ENCODE measurements around the gene ACP7. TPM values are rescaled to one million over a fixed set of nuclear protein-coding genes. Genes with fewer than 3 reads are reported as not detected.

The ACP7 gene
- not detected for polyA plus RNA-seq (2012; ENCODE audit: insufficient read length, low read depth)

DNA sequence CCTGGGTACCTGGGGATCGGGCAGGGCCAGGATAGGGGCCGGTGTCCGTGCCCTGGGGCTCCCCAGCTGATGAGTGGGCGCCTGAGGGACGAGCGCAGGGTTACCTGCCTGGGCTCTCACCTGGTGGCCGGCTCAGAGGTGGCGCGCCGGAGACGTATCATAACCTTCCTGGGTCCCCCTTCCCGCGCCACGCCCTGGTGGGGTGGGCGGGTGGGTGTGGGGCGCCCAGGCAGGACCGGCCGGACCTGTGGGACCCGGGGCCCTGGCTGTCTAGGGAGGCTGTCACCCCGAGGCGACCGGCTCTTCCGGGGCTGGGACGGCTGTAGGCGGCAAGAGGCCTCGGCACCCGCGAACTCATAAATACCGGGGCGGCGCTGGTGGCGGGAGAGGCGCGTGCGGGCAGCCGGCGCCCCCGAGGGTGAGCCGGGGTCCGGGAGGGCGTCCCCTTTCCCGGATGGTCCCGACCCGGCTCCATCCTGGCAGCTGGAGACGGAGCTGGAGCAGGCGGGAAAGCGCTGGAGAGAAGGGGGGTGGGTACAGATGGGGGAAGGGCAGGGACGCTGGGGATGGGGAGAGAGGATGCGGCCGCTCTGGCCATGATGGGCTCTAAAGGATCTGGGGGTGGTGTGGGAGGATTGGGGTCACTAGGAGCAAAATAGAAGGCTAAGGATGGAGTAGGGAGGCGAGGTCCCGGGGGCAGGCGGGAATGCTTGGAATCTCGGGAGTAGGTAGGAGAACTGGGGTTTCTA lies at the start of gene ACP7:
Gene ACP7 (plus strand): TSS at position 386 of the 749 bp plus-strand sequence. CDS start 902 bp downstream, outside the sequence.
- TF ChIP-seq SIN3A (IDR thresholded peaks at IDR 0.05; ENCODE audit: borderline replicate concordance, insufficient read depth, low read length) (no peak), REST (IDR thresholded peaks at IDR 0.05; ENCODE audit: insufficient read depth in 1 of 2, low read depth in 2 of 2, low read length in 2 of 2) (no peak), FOXP2 (optimal IDR thresholded peaks at IDR 0.05; ENCODE audit: borderline replicate concordance, extremely low read depth, extremely low read length, insufficient read depth) (no peak), TAF1 (IDR thresholded peaks at IDR 0.05; ENCODE audit: borderline replicate concordance, insufficient read depth, low read length) (no peak), POLR2AphosphoS5 (IDR thresholded peaks at IDR 0.05; ENCODE audit: low read depth, low read length) (no peak)

DNA sequence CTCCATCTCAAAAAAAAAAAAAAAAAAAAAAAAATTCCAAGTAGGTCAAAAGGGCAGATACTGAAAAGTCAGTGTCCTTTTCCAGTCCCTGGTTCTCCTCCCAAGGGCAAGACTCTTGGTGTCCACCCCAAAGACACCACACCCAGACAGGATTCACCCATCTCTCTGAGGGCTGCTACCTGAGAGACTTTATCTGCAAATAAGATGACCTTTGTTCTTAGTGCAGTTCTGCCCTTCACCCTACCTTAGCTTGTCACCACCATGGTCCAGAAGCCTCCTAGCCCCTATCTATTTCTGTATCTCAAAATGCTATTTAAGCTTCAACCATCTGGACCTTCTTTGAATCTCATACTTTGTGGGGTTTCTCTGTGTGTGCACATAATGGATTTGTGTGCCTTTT lies 47.6 kb upstream of the ACP7 start:
- TF ChIP-seq SIN3A (IDR thresholded peaks at IDR 0.05; ENCODE audit: borderline replicate concordance, insufficient read depth, low read length), result no peak
- no peak for TF ChIP-seq FOXP2 (optimal IDR thresholded peaks at IDR 0.05; ENCODE audit: borderline replicate concordance, extremely low read depth, extremely low read length, insufficient read depth)
- TF ChIP-seq TAF1 (IDR thresholded peaks at IDR 0.05; ENCODE audit: borderline replicate concordance, insufficient read depth, low read length), result no peak
- no peak for TF ChIP-seq REST (IDR thresholded peaks at IDR 0.05; ENCODE audit: insufficient read depth in 1 of 2, low read depth in 2 of 2, low read length in 2 of 2)
- TF ChIP-seq POLR2AphosphoS5 (IDR thresholded peaks at IDR 0.05; ENCODE audit: low read depth, low read length), result no peak

DNA sequence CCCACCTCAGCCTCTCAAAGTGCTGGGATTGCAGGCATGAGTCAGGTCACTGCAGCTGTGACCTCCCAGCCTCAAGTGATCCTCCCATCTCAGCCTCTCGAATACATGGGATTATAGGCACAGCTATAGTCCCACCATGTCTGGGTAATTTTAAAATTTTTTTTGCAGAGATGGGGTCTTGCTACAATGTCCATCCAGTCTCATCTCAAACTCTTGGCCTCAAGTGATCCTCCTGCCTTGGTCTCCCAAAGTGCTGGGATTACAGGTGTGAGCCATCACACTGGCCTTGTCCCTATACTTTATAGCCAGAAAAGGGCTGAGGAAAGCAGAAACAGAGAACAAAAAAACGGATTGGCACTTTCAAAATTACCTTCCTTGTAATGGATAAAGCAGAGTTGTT lies 47.0 kb upstream of the ACP7 start:
- no peak for TF ChIP-seq SIN3A (IDR thresholded peaks at IDR 0.05; ENCODE audit: borderline replicate concordance, insufficient read depth, low read length)
- no peak for TF ChIP-seq FOXP2 (optimal IDR thresholded peaks at IDR 0.05; ENCODE audit: borderline replicate concordance, extremely low read depth, extremely low read length, insufficient read depth)
- no peak for TF ChIP-seq TAF1 (IDR thresholded peaks at IDR 0.05; ENCODE audit: borderline replicate concordance, insufficient read depth, low read length)
- TF ChIP-seq POLR2AphosphoS5 (IDR thresholded peaks at IDR 0.05; ENCODE audit: low read depth, low read length), result no peak
- TF ChIP-seq REST (IDR thresholded peaks at IDR 0.05; ENCODE audit: insufficient read depth in 1 of 2, low read depth in 2 of 2, low read length in 2 of 2), result no peak

GRCh38 chr19:39038098-39038497 lies 46.1 kb upstream of the ACP7 start:
- TF ChIP-seq TAF1 (IDR thresholded peaks at IDR 0.05; ENCODE audit: borderline replicate concordance, insufficient read depth, low read length), result no peak
- no peak for TF ChIP-seq SIN3A (IDR thresholded peaks at IDR 0.05; ENCODE audit: borderline replicate concordance, insufficient read depth, low read length)
- TF ChIP-seq FOXP2 (optimal IDR thresholded peaks at IDR 0.05; ENCODE audit: borderline replicate concordance, extremely low read depth, extremely low read length, insufficient read depth), result no peak
- no peak for TF ChIP-seq POLR2AphosphoS5 (IDR thresholded peaks at IDR 0.05; ENCODE audit: low read depth, low read length)
- TF ChIP-seq REST (IDR thresholded peaks at IDR 0.05; ENCODE audit: insufficient read depth in 1 of 2, low read depth in 2 of 2, low read length in 2 of 2), result no peak

Measured in PFSK-1 (cell line).